Measurements from ENCODE around the gene STAM2.

DNA sequence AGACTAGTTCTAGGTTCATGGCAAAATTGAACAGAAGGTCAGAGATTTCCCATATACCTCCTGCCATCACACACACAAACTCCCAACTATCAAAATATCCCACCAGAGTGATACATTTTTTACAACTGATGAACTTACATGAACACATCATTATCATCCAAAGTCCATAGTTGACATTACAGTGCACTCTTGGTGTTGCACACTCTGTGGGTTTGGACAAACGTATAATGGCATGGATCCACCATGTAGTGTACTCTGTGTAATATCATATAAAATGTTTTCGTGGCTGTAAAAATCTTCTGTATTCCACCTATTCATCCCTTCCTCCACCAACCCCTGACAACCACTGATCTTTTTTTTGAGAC, 25.9 kb upstream of the STAM2 start:
- TF ChIP-seq POLR2AphosphoS5 (IDR thresholded peaks at IDR 0.05; ENCODE audit: borderline replicate concordance, low read depth, low read length), result no peak
- no peak for TF ChIP-seq EZH2 (IDR thresholded peaks at IDR 0.05)
- no peak for TF ChIP-seq FOXP2 (optimal IDR thresholded peaks at IDR 0.05; ENCODE audit: control extremely low read depth, extremely low read length, insufficient read depth)

All from SK-N-MC (cell line).